C4-2B (cell line): ENCODE measurements around the gene HSPA2.

Source experiments
- CTCF ChIP-seq: fragments of 450-650 bp; conservative IDR thresholded peaks from 2 replicates; pipeline ENCODE4 v1.5.1; 2017; ENCODE audit warnings: mild to moderate bottlenecking
- ZFX ChIP-seq: fragments of 450-650 bp; IDR thresholded peaks from 2 replicates; pipeline ENCODE4 v1.6.1; 2017

DNA sequence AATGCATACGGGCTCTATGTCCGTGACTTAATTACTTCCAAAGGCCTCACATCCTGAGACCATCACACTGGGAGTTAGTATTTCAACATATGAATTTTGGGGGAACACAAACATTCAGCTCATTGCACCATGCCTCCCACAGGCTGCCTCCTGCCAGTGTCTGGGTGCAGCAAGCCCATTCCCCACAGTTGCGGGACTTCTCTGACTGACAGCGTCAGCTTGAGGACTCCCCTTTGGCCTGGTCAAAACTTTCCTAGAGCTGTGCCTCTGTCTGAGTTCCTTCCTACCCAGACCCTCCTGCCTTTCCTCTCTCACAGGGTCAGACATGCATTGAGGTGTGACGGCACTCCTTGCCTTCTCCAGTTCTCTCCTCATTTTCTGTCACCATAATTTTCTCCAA lies 36.7 kb downstream of the HSPA2 start:
- TF ChIP-seq CTCF (no peak), ZFX (no peak)
